Gastroesophageal sphincter (tissue), 3 donors: ENCODE measurements around the gene HIVEP2.

ENCODE experiments used
- CTCF ChIP-seq, 4 experiments: fragments of 200-600 bp in 2 of 4; fragments of 450-650 bp in 2 of 4; sonication (generic) in 1 of 4; IDR thresholded peaks; one replicate each; pipeline ENCODE4 v1.5.1; 2017 to 2019; ENCODE audit warnings: antibody characterized with exemption in 4 of 4, mild to moderate bottlenecking in 2 of 4, moderate library complexity in 2 of 4
- EP300 ChIP-seq: sonication (generic); formaldehyde crosslinking; IDR thresholded peaks from one replicate; pipeline ENCODE4 v1.6.1; 2017; ENCODE audit warnings: antibody characterized with exemption, mild to moderate bottlenecking
- POLR2A ChIP-seq, 2 donors: fragments of 450-650 bp; IDR thresholded peaks; one replicate each; pipeline ENCODE4 v1.6.1; 2017; ENCODE audit warnings: antibody characterized with exemption in 2 of 2, mild to moderate bottlenecking in 2 of 2, moderate library complexity in 1 of 2
- POLR2AphosphoS5 ChIP-seq: sonication (generic); formaldehyde crosslinking; IDR thresholded peaks from one replicate; pipeline ENCODE4 v1.6.1; 2017; ENCODE audit warnings: antibody characterized with exemption

GRCh38 chr6:142935553-142936517 is 9.1 kb downstream of the HIVEP2 start:
- TF ChIP-seq POLR2A (IDR thresholded peaks at IDR 0.05) (no peak), CTCF (IDR thresholded peaks at IDR 0.05) (no peak), POLR2AphosphoS5 (no peak), EP300 (no peak)
